GM12865 (cell line): ENCODE results near the gene SOAT2.

Experiments used
- DNase-seq: peaks from one replicate; pipeline ENCODE4 v3.0.0; 2010; ENCODE audit warnings: low read depth
- H3K4me3 ChIP-seq: 2 replicates; pipeline ENCODE4 v1.5.1; 2011; ENCODE audit warnings: mild to moderate bottlenecking, low read depth, low read length, control low read depth
- TF ChIP-seq, protein P1 (sequence below): IDR thresholded peaks from 2 replicates; pipeline ENCODE4 v1.5.1; 2011; ENCODE audit warnings: low read length, control low read depth, low read depth, inconsistent platforms; ENCODE audit not compliant: insufficient read depth; ENCODE audit errors: missing control alignments

The SOAT2 gene

DNA sequence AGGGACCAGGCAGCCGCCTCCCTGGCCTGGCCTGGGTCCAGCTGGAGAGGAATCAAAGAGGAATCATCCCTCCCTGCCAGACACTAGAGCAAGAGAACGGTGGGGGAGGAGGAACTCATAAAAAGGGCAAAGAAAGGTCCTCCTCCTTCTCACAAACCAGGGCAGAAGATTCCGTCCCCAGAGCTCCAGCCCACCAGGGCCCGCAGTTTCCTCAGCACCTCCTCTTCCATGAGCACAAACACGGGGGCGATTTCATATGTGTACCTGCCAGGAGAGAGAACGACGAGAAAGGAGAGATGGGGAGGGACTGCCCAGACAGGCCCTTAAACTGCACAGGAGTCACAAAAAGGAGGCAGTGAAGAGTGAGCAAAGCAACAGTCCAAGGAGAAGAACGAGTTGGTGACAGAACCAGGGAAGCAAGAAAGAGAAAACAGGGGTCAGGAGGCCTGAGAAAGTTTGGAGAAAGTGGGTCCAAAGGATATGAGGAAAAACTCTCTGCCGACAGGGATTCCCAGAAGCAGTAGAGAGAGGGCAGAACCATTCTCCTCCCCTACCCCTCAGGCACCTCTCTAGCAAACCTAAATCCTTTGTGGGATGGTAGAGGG is 68.5 kb downstream of the SOAT2 start:
- TF ChIP-seq, protein P1, sequence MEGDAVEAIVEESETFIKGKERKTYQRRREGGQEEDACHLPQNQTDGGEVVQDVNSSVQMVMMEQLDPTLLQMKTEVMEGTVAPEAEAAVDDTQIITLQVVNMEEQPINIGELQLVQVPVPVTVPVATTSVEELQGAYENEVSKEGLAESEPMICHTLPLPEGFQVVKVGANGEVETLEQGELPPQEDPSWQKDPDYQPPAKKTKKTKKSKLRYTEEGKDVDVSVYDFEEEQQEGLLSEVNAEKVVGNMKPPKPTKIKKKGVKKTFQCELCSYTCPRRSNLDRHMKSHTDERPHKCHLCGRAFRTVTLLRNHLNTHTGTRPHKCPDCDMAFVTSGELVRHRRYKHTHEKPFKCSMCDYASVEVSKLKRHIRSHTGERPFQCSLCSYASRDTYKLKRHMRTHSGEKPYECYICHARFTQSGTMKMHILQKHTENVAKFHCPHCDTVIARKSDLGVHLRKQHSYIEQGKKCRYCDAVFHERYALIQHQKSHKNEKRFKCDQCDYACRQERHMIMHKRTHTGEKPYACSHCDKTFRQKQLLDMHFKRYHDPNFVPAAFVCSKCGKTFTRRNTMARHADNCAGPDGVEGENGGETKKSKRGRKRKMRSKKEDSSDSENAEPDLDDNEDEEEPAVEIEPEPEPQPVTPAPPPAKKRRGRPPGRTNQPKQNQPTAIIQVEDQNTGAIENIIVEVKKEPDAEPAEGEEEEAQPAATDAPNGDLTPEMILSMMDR = no peak
- H3K4me3 ChIP-seq = no peak overlapping the region
- no peak for DNase-seq

DNA sequence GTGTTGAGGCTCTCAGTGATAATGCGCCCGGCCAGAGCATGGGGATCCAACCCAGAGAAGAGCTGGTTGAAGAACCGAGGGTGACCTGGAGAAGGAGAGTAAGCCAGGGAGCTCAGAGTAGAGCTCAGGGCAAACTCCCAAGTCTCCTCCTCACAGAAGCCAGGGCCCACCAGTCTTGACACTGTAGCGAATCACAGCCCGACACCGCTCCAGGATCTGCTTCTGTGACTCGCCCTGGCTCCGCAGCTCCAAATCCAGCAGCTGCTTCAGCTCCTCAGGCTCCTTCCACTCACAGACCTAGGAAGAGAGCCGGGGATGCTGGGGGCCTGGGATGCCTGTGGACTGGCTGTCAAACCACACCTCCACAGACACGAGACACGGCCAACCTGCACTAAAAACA is 69.1 kb downstream of the SOAT2 start:
- TF ChIP-seq, protein P1 = no peak
- no peak overlapping the region for H3K4me3 ChIP-seq
- no peak for DNase-seq

DNA sequence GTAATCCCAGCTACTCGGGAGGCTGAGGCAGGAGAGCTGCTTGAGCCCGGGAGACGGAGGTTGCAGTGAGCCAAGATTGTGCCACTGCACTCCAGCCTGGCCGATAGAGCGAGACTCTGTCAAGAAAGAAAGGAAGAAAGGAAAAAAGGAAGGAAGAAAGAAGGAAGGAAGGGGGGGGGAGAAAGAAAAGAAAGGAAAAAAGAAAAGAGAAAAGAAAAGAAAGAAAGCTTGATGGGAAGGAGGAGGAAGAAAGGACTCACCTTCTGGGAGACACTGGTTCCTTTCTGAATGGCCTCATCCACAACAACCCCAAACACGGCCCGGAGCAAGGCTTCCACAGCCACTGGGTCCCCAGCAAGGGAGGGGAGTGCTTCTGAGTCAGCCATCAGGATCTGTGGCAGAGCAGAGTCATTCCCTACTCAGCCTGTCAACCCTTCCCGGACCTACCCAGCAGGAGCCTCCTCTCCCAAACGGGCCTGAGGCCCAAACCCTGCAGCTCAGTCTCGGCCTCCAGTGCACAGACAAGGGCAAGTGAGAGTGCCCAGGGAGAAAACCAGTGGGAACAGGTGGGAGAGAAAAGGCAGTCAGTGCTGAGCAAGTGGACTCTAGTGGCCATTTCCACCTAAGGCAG is 69.9 kb downstream of the SOAT2 start:
- DNase-seq = no peak
- H3K4me3 ChIP-seq = no peak overlapping the region
- TF ChIP-seq, protein P1 = no peak
